Right atrium auricular region (tissue), 2 donors: ENCODE measurements around the gene PIK3C3. TPM values are rescaled to one million over a fixed set of nuclear protein-coding genes. Genes with fewer than 3 reads are reported as not detected.

Experiments used
- DNase-seq: peaks from one replicate; pipeline ENCODE4 v3.0.0-alpha.2; 2019; ENCODE audit warnings: low spot score
- H3K27ac ChIP-seq, 2 donors: fragments of 200-600 bp; sonication (generic); 1 replicate in 1 of 2; 2 replicates in 1 of 2; pipeline ENCODE4 v1.5.1; 2016 to 2019
- H3K27me3 ChIP-seq, 2 donors: fragments of 200-600 bp; sonication (generic); one replicate each; pipeline versions ENCODE4 v1.5.1 to v1.6.0; 2017 to 2019
- H3K36me3 ChIP-seq: fragments of 200-600 bp; sonication (generic); one replicate; pipeline ENCODE4 v1.5.1; 2016
- H3K4me1 ChIP-seq, 2 donors: fragments of 200-600 bp; sonication (generic); one replicate each; pipeline versions ENCODE4 v1.5.1 to v1.6.0; 2017 to 2019
- H3K4me3 ChIP-seq, 2 donors: fragments of 200-600 bp; sonication (generic); 1 replicate in 1 of 2; 2 replicates in 1 of 2; pipeline ENCODE4 v1.5.1; 2017 to 2019; ENCODE audit warnings: mild to moderate bottlenecking in 1 of 2, moderate library complexity in 1 of 2
- H3K9me3 ChIP-seq, 2 donors: fragments of 200-600 bp; sonication (generic); one replicate each; pipeline ENCODE4 v1.5.1; 2019
- total RNA-seq, 2 donors: library from RNA; depleted of rRNA; stranded (reverse); fragments of >200 nt; gene quantifications; one replicate each; pipeline ENCODE4 v1.1.0, GENCODE V29; 2016
- TF ChIP-seq, protein P1 (sequence below), 2 donors: fragments of 200-600 bp; sonication (generic); IDR thresholded peaks; one replicate each; pipeline ENCODE4 v1.5.1; 2019; ENCODE audit warnings: antibody characterized with exemption in 2 of 2

The PIK3C3 gene
- total RNA-seq, 2 donors from 2014 or later, result 17.9 to 32.2 TPM

DNA sequence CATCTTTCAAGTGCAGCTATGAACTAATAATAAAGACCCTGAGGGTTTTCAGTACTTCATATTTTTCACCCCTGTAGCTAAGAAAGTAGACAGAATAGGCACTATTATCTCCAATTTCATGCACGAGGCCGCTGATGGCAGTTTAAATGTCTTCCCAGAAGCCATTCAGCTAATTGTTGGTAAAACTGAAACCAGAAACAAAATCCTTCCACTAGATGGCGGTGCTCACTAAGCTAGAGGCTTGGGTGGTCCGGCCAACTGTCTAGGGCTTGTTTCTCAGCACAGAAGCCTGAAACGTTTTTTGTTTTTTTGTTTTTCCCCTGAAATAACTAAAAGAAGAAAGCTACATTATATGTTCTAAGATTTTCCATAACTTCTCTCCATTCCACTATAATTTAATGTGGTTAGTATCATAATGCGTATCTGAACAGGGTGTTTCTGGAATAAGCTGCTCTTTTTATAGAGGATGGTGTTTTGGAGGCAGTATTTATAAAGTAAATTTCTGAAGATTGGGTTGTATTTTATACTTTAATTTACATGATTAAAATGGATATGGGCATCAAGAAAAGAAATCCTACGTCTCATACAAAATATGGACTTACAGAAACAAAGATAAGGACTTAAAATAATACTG is 159.4 kb downstream of the PIK3C3 start:
- H3K36me3 ChIP-seq, result no peaks in the 10 kb centered on the region
- H3K27ac ChIP-seq, result no peak overlapping the region
- H3K9me3 ChIP-seq, result no peaks in the 10 kb centered on the region
- H3K4me3 ChIP-seq, result no peak overlapping the region
- peaks cover 0 to 6% of the 10 kb centered on the region in 2 donors for H3K4me1 ChIP-seq
- H3K27me3 ChIP-seq, result no peaks in the 10 kb centered on the region
- TF ChIP-seq, protein P1, sequence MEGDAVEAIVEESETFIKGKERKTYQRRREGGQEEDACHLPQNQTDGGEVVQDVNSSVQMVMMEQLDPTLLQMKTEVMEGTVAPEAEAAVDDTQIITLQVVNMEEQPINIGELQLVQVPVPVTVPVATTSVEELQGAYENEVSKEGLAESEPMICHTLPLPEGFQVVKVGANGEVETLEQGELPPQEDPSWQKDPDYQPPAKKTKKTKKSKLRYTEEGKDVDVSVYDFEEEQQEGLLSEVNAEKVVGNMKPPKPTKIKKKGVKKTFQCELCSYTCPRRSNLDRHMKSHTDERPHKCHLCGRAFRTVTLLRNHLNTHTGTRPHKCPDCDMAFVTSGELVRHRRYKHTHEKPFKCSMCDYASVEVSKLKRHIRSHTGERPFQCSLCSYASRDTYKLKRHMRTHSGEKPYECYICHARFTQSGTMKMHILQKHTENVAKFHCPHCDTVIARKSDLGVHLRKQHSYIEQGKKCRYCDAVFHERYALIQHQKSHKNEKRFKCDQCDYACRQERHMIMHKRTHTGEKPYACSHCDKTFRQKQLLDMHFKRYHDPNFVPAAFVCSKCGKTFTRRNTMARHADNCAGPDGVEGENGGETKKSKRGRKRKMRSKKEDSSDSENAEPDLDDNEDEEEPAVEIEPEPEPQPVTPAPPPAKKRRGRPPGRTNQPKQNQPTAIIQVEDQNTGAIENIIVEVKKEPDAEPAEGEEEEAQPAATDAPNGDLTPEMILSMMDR (IDR thresholded peaks at IDR 0.05), result peak; percentile 70 to 92
- peak; percentile 67 for DNase-seq

DNA sequence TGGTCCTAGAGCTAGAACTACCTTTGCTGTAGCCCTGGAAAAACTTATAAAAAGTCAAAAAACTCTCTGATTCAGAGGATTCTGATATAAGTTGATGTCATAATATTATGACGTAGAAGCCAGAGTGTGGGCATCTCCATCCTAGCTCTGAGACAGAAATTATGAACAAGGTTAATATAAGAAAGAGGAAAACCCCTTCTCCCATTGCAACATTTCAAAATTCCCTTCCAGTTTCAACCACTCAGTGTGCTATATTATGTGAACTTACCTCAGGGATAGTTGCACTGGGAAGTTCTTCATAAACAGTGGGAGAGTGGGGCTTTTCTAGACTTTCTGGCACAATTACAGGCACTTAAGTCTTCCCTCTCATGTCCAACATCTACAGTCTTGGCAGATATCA is 171.6 kb downstream of the PIK3C3 start:
- H3K4me3 ChIP-seq, result no peak overlapping the region
- H3K9me3 ChIP-seq, result peaks cover 0 to 9% of the 10 kb centered on the region in 2 donors
- DNase-seq, result no peak
- no peaks in the 10 kb centered on the region for H3K27me3 ChIP-seq
- TF ChIP-seq, protein P1 (IDR thresholded peaks at IDR 0.05), result no peak
- no peak overlapping the region for H3K27ac ChIP-seq
- no peaks in the 10 kb centered on the region for H3K36me3 ChIP-seq
- H3K4me1 ChIP-seq, result no peaks in the 10 kb centered on the region

DNA sequence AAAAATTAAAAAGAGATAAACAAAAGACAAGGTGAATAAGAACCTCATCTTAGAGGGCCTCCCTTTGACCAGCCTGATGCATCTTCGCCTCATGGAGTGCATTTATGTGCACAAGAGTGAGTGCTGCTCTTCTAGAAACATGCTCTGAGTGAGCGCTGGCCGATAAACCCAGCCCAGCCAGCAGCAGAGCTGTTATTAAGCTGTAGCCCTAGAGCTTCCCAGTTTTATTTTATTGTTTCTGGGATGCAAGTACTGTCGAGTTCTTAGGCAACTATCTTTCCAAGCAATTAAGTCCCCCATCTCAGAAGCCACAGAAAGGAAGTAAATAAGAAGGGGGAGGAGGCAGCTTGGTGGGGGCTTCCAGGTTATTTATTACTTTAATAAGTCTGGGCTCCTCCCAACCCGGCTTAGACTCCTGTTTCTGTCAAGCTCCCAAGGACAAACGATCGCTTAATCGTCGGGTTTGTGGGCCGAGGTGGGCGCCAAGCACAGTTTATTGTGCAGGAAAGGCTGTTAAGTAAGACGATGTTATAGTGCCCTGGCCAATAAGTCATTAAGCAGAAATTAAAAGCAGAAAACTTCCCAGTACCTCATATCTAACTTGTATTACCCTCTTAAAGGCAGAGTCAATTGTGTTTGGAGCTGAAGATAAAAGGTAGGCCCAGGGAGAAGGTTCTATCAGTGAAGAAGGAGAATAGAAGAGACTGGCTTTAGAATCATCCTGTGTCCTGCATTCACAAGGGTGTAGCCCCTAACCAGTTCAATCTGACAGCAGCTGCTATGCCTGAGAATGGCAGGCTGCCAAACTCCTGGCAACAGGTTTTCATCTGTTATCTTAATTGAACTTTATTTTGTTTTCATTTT is 176.3 kb downstream of the PIK3C3 start:
- Histone ChIP-seq H3K36me3 (no peaks in the 10 kb centered on the region), H3K4me3 (no peak overlapping the region), H3K27me3 (no peaks in the 10 kb centered on the region), H3K4me1 (no peaks in the 10 kb centered on the region), H3K9me3 (no peaks in the 10 kb centered on the region), H3K27ac (no peak overlapping the region)
- no peak for DNase-seq
- TF ChIP-seq, protein P1 (IDR thresholded peaks at IDR 0.05), result no peak

DNA sequence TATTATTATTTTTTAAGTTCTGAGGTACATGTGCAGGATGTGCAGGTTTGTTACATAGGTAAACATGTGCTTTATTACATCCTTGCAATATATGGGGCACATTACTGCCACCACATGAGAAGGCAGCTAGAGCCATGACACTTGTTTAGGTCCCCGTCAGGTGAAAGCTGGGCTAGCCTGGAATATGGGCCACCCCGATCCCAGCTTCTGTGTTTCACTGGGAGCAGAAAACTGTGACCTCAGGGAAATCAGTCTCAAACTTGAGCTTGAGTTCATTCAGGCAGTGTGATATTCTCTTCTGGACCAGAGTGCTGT is 176.9 kb downstream of the PIK3C3 start:
- no peaks in the 10 kb centered on the region for H3K36me3 ChIP-seq
- no peak for DNase-seq

More for the DNA sequence above, 176.9 kb downstream of the PIK3C3 start:
- TF ChIP-seq, protein P1 (IDR thresholded peaks at IDR 0.05), result no peak
- Histone ChIP-seq H3K4me3 (no peak overlapping the region), H3K4me1 (no peaks in the 10 kb centered on the region), H3K27ac (no peak overlapping the region), H3K9me3 (no peaks in the 10 kb centered on the region), H3K27me3 (no peaks in the 10 kb centered on the region)
